Peyer's patch (tissue), 4 donors: ENCODE measurements around the gene APOE.

Experiments used
- POLR2A ChIP-seq, 2 donors: fragments of 450-650 bp; IDR thresholded peaks; one replicate each; pipeline ENCODE4 v1.5.1; 2017; ENCODE audit warnings: antibody characterized with exemption in 2 of 2, mild to moderate bottlenecking in 2 of 2, moderate library complexity in 2 of 2
- TF ChIP-seq, protein P1 (sequence below), 6 experiments: fragments of 450-650 bp in 4 of 6; fragments of 200-600 bp in 2 of 6; sonication (generic) in 1 of 6; IDR thresholded peaks; one replicate each; pipeline ENCODE4 v1.5.1; 2017 to 2019; ENCODE audit warnings: antibody characterized with exemption in 6 of 6, mild to moderate bottlenecking in 3 of 6, moderate library complexity in 1 of 6

DNA sequence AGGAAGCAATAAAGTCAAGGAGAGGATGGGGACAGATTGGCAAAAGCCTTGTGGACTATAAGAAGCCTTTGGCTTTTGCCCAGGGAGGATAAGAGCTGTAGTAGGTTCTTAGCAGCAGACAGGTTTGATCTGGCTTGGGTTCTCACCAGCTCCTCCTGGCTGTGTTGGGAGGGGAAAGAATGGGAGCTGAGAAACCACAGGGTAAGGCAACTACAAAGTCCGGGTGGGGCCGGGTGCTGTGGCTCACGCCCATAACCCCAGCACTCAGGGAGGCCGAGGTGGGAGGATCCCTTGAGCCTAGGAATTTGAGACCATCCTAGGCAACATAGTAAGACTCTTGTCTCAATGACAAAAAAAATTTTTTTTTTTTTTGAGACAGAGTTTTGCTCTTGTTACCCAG, 38.9 kb upstream of the APOE start:
- TF ChIP-seq, protein P1, sequence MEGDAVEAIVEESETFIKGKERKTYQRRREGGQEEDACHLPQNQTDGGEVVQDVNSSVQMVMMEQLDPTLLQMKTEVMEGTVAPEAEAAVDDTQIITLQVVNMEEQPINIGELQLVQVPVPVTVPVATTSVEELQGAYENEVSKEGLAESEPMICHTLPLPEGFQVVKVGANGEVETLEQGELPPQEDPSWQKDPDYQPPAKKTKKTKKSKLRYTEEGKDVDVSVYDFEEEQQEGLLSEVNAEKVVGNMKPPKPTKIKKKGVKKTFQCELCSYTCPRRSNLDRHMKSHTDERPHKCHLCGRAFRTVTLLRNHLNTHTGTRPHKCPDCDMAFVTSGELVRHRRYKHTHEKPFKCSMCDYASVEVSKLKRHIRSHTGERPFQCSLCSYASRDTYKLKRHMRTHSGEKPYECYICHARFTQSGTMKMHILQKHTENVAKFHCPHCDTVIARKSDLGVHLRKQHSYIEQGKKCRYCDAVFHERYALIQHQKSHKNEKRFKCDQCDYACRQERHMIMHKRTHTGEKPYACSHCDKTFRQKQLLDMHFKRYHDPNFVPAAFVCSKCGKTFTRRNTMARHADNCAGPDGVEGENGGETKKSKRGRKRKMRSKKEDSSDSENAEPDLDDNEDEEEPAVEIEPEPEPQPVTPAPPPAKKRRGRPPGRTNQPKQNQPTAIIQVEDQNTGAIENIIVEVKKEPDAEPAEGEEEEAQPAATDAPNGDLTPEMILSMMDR (IDR thresholded peaks at IDR 0.05): no peak
- TF ChIP-seq POLR2A (IDR thresholded peaks at IDR 0.05): no peak
